Measurements from ENCODE around the gene THBS4.
"Not testable (repeated sequence)": the region's sequence is repeated elsewhere in the genome, so short reads cannot be mapped to it uniquely, and the experiment has no call there.

The THBS4 gene

DNA sequence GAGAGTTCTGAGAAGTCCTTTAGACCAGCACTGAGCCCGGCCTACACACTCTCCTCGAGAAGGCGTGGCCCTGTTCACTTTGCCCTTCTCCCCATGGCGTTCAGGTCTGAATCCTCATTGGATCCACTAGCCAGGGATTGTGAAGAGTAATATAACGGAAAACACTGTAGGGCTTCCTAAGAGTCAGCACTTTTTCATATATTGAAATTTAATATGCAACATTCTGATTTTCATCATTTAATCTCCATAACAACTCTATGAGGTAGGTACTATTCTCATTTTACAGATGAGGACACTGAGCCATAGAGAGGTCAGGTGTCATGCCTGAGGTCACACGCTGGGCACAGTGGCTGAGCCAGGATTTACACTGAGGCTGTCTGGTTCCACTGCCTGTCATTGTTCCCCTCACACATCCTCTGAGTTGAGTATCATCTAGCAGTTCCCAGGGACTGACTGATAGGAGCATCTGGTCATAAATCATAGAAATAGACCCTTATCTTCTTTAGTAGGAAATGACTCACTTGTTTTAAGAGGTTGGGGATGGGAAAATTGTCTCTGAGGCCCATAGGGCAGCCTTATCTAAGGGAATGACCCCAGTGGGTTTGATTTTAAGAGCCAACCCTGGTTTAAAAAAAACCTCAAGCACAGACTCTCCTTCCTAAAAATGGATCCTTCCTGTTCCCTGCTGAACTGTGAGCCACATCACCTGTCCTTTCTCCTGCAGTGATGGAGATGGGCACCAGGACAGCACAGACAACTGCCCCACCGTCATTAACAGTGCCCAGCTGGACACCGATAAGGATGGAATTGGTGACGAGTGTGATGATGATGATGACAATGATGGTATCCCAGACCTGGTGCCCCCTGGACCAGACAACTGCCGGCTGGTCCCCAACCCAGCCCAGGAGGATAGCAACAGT is 41.2 kb downstream of the THBS4 start:
- no peak for DNase-seq (ENCODE audit: low read depth in 2 of 2)

DNA sequence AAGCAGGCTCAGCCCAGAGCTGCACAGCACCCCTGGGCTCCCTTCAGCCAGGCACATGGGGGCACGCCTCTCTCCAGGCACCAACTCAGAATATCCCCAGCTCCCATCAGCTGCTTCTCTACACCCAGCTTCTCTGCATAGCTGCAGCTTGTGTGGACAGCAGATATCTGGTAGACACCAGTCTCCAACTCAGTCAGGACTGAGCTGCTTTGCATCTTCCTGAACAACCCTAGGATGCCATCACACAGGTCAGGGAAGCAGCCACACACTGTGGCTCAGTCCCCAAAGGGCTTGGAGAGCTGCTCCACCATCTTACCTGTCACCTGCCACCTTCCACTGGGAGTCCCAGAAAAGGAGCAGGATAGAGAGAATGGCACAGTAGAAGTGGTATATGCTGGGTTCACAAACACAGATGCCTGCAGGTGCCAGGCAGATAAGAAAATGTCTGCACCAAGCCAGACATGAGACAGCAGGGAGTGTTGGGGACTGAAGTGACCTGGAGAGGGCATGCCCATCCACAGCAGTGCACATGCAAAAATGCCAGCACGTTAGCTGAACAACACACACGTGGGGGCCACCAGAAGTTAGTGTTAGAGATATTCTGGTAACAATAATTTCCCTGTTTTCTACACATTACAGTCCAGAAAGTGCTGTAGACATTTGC is 42.0 kb downstream of the THBS4 start:
- DNase-seq (ENCODE audit: low read depth in 2 of 2), result no peak

DNA sequence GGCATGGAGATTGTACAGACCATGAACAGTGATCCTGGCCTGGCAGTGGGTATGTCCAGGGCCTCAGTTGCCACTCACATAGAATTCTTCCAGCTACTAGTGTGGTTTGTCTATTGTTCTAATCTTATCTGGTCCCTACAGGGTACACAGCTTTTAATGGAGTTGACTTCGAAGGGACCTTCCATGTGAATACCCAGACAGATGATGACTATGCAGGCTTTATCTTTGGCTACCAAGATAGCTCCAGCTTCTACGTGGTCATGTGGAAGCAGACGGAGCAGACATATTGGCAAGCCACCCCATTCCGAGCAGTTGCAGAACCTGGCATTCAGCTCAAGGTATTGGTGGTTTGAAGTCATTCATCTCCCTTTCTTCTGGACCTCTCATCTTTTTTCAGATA is 43.8 kb downstream of the THBS4 start:
- no peak for DNase-seq (ENCODE audit: low read depth in 2 of 2)

DNA sequence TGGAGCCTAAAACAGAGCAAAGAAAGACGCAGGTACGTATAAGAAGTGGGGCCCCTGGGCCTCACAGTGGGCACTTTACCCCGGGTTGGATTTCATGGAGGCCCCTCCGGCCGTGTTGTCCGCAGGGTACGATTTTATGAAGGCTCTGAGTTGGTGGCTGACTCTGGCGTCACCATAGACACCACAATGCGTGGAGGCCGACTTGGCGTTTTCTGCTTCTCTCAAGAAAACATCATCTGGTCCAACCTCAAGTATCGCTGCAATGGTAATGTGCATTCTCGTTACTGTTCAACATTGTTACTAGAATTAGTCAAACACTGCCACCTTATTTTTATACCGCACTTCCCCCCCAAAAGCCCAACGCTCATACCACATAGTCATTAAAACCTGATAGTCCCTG is 47.1 kb downstream of the THBS4 start:
- no peak for DNase-seq (ENCODE audit: low read depth in 2 of 2)

DNA sequence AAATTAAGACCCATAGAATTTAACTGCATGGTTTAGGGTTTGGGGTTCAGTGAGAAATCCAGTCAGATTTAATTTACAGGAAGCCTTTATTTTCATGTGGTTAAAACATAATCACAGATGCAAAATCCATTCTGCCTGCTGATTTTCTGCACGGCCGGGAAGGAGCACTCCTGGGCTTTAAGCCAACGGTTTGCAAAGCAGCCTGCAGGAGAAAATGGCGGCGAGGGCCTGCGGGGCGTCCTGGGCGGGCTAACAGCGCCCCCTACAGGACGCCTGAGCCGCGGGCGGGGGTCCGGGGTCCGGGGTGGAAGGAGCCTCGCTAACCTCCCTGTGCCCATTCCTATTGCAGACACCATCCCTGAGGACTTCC is 47.6 kb downstream of the THBS4 start:
- peak in 1 of 2 donors; percentile 13 for DNase-seq (ENCODE audit: low read depth in 2 of 2)

DNA sequence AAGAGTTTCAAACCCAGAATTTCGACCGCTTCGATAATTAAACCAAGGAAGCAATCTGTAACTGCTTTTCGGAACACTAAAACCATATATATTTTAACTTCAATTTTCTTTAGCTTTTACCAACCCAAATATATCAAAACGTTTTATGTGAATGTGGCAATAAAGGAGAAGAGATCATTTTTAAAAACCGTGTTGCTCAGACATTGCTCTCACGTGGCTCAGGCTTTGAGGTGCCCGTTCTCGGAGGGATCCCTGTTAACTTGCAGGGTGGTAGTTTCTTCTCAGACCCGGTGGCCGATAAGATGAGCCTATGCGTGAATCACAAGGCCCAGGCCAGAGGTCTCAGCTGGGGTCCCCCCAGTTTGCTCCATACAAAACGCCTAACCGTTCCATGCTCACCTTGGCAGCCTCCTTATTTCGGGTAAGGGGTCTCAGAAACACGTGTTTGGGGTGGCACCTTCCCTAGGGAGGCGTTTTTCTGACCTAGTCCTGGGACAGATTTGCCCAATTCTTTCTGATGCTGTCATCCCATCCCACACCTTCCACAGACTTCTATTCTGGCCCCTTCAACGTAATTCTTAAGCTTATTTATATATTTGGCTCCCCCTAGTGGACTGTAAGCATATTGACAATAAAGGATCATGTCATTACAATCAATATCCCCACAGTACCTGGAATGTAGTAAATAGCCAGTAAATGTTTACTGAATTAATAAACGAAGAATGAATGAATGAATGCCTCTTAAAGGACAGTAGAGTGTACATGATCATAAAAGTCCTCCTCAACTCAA is 48.1 kb downstream of the THBS4 start:
- no peak for DNase-seq (ENCODE audit: low read depth in 2 of 2)

DNA sequence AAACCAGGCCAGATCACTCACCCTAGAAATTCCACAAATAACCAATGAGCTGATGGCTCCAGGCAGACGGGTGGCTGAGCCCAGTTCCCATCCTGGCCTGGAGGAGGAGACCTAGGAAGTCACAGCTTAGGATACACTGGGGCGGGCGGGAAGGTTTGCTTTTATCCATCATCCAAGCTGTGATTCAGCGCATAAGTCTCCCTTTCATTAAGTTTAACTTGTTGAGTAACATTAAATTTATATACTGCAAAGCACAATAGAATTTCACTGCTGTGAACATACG is 55.7 kb downstream of the THBS4 start:
- no peak for DNase-seq (ENCODE audit: low read depth in 2 of 2)

DNA sequence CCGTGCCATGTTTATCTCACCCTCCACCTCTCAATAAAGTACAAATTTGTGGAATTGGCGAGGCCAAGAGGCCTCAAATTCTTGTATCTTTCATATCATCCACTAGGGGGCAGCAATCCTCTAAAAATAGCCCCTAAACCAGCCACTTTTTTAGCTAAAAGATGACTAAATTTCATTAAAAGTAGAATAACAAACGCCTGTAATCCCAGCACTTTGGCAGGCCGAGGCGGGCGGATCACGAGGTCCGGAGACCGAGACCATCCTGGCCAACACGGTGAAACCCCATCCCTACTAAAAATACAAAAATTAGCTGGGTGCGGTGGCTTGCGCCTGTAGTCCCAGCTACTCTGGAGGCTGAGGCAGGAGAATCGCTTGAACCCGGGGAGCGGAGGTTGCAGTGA is 56.6 kb downstream of the THBS4 start:
- DNase-seq (ENCODE audit: low read depth in 2 of 2), result not testable (repeated sequence)

DNA sequence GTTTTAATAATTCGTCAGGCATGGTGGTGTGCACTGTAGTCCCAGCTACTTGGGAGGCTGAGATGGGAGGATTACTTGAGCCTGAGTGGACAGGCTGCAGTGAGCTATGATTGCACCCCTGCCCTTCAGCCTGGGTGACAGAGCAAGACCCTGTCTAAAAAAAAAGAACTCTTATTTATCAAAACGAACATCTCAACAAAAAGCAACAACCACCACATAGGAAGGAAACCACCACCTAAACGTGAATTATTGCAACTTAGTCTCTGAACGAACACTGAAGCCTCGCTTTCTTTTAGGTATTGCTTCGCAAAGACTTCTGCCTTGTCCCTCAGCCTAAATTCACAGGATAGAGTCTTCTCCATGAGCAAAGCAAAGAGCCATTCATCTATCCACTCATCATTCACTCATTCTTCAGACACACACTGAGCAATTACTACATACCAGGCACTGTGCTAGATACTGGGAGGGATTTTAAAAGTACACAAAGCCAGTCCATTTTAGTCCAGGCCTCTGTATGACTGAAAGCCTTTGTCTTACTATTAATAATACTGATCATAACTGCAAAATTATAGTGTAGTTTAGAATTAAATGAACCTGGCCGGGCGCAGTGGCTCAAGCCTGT is 57.4 kb downstream of the THBS4 start:
- no peak for DNase-seq (ENCODE audit: low read depth in 2 of 2)

DNA sequence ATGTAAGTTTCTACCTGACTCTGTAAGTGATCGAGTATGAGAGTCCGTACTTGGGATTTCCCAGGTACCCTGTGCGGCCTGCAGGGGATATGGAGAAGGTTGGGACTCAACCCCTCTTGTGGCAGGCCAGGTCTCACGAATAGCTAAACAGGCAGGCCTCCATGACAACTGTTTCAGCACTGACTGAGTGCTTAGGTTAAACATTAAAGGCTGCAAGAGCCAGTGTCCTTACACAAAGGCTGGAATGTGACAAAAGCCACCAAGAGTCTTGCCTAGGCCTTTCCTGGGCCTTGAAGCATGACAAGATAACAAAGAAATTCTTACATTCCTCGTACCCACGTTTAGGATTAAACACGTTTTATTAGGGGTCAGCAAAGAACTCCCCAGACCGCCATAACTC is 58.6 kb downstream of the THBS4 start:
- no peak for DNase-seq (ENCODE audit: low read depth in 2 of 2)

DNA sequence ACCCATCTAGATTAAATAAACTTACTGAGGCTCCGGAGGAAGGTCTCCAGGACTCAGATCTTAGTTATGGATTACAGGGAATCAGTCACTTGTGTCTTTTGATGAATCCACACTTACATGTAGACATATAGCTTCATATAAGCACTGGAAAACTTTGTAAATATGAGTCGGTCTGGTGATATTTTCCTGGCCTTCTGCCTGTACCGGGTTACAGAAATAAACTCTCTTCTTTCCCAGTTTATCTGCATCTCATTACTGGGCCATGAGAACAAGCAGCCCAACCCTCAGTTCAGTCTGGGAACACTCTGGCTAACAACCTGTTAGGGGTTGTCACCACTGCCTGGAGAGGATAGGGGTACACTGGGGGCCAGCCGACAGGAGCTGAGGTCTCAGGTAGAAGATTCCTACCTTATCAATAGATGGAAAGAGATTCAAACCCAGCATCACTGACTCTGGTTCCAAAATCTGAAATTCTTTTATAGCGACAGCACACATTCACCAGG is 59.1 kb downstream of the THBS4 start:
- no peak for DNase-seq (ENCODE audit: low read depth in 2 of 2)

DNA sequence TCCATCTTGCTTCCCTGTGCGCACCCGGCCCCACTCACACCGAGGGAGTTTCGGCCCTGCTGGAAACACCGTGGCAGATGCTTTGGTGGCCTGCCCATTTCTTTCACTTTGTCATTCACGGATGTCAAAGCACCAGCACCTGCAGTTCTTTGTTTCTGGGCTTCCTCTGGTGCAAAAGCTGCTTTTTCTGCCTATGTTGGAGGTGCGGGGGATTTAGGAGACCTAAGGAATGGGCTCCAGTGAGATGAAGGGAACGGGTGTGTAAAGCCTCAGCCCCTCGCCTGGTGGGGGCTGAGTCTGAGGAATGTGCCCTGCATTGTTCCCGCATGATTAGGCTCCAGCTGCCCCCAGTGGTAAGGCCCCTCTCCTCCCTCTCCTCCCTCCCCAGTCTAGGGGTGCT is 62.3 kb downstream of the THBS4 start:
- no peak for DNase-seq (ENCODE audit: low read depth in 2 of 2)

DNA sequence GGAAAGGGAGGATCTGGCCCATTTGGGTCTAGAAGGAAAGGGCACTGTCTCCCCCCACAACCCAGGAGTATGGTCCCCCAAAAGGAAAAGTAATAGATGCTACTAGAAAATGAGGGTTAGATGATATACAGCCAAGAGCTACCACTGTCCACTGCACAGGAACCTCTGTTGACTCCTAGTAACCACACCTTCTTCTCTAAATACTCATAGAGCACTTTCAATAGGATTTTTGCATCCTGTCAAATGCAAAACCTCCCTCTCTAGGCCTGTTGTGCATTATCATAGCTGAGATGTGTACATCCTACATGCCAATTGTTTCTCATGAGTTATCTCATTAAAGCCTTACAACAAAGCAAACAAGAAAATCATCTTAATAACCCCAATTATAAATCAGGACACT is 66.8 kb downstream of the THBS4 start:
- DNase-seq (ENCODE audit: low read depth in 2 of 2), result no peak

DNA sequence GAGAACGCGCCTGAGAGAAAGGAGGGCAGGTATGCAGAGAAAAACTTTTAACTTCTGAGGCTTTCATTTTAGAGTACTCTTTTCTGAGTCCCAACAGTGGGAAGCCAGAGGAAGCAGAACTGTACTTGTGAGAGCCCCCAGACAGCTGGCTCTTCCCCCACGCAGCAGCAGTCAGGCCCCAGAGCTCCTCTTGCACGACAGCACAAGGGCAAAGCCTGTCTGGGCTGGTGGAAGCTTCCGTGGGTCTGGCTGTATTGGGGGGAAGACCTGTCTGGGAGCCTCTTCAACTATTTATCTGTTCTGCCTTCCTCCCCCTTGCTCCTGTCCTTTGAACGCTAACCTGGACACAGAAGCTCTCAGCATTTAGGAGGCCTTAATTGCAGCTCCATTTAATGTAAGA is 68.2 kb downstream of the THBS4 start:
- DNase-seq (ENCODE audit: low read depth in 2 of 2), result no peak

DNA sequence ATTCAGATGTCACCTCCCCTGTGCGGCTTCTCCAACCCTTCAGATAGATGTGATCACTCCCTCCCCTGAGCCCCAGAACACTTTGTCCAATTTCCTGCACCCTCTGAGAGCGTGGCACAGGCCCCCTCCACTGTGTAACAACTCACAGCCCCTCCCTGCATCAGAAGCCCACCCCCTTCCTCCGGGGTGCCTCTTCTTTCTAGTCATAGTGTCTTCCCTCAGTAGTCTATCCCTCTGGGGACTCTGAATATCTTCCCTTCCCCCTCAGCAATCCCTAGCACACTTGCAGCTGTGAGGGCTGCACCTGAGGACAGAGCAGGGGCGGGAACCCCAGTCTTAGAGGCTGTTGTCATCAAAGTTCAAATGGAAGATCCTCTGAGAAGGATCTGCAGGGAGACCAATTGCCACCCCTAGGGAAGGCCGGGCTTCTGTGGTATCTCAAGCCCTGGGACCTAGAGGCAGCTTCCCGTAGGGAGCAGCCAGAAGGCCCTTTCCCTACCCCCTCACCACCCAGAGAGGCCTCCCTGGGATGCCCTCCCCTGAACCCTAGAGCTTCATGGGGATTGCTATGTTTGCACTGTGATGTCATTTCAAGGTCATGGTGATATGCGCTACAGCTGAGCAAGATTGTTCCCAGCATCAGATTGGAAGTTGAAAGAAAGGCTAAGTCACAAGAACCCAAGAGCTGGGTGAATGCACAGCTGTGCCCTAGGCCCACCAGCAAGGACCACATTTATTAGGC is 70.7 kb downstream of the THBS4 start:
- no peak for DNase-seq (ENCODE audit: low read depth in 2 of 2)

DNA sequence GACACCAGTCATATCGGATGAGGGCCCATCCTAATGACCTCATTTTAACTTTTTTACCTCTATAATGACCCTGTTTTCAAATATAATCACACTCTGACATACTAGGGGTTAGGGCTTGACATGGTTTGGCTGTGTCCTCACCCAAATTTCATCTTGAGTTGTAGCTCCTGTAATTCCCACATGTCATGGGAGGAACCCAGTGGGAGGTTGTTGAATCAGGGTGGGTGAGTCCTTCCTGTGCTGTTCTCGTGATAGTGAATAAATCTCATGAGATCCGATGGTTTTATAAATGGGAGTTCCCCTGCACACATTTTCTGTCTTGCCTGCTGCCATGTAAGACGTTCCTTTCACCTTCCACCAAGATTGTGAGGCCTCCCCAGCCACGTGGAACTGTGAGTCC is 71.8 kb downstream of the THBS4 start:
- DNase-seq (ENCODE audit: low read depth in 2 of 2), result no peak

DNA sequence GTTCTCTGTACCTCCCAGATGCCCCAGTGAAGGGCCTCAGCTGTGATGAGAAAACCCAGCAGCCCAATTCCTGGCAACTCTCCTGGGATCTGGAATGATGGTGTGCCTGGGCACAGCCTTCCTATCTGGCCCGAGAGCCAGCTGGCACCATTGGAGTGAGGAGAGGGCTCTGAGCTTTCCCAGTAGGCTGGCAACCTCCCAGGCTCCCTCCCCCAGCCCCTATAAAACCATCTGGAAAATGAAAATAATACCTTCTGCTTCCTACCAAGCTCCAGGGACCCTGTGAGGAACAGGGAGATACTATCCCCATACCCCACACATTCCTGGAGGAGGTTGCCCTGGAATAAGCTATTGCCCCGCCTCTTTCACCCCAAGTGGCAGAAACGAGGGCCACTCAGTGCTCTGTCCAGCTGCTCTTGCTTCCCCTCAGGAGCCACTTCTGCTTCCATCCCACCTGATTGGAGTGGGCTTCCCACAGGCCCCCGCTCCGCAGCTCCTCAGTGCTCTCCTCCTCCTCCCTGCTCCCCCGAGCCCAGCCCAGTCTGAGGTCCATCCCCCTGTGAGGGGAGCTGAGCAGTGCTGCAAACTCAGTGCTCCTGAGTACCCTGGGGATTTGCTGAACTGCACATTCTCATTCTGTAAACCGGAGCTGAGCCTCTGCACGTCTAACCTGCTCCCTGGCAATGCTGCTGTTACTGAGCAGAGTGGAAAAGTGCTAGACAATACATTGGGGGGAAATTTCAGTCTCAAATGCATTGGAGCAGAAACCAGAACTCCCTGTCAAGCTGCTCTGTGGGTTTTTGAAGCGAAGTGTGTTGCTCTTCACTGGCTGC is 74.7 kb downstream of the THBS4 start:
- DNase-seq (ENCODE audit: low read depth in 2 of 2), result no peak

DNA sequence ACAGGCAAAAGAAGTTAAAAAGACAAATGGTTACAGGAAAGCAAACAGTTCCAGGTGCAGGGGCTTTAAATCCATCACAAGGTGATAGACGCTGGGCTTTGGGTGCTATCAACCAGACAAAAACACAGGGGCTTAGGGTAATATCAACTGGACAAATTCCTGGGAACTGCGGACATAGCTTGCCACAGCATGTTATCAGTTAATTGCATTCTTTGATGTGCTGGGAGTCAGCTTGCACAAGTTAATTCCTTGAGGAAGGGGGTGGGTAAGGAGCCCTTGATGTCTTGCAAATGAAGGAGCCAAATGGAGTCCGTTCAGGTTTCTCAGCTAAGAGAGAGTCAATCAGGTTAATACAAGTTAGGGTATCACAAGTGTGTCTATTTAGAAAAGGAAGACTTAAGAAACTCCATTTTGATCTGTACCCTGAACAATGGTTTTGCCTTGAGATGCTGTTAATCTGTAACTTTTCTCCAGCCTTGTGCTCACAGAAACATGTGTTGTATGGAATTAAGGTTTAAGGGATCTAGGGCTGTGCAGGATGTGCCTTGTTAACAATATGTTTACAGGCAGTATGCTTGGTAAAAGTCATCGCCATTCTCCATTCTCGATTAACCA is 76.3 kb downstream of the THBS4 start:
- DNase-seq (ENCODE audit: low read depth in 2 of 2), result not testable (repeated sequence)

DNA sequence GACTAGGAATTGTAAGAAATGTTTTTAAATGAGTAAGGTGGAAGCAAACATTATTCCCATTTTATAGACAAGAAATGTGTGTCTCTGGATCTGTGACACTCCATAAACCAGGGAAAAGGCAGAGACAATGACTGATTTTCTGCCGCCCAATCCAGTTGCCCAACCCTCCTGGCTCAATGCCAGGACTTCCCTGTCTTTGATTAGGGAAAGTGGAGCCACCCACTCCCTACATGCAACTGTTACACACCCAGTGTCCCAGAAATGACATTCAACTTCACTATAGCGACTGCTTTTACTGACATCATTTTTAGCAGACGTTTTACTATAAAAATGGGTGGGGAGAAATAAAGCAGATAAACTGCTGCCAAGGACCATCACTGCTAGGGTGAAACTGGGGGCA is 79.7 kb downstream of the THBS4 start:
- DNase-seq (ENCODE audit: low read depth in 2 of 2), result no peak

DNA sequence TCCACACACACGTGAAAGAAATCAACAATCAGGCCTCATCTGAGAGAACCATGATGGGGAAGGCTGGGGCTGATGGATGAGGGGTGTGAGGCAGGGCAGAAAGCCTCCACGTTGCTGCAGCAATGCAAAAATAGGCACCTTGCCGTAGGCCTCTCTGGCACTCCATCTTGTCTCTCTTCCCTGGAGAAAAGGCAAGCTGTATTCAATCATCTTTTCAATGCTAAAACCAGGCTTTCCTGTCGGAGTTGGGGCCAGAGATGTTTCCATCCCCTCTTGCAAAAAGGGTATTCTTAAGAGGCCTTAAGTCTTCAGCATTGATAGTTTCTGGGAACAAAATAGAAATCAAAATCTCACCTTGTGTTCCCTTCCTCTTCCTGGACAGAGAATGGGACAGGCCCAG is 80.9 kb downstream of the THBS4 start:
- DNase-seq (ENCODE audit: low read depth in 2 of 2), result no peak
